WERI-Rb-1 (cell line): Measurements from ENCODE around the gene GRID1.

Experiments used
- DNase-seq: peaks from one replicate; pipeline ENCODE4 v3.0.0-alpha.2; 2020
- H3K27ac ChIP-seq: fragments of 250-450 bp; sonication (Bioruptor Pico); 2 replicates; pipeline ENCODE4 v1.5.1; 2020; ENCODE audit warnings: mild to moderate bottlenecking, moderate library complexity
- H3K27me3 ChIP-seq: fragments of 250-450 bp; sonication (Bioruptor Pico); 2 replicates; pipeline ENCODE4 v1.5.1; 2021; ENCODE audit warnings: mild to moderate bottlenecking, low read depth, moderate library complexity; ENCODE audit not compliant: insufficient read depth, severe bottlenecking
- H3K36me3 ChIP-seq: fragments of 250-450 bp; sonication (Bioruptor Pico); 2 replicates; pipeline ENCODE4 v1.5.1; 2020; ENCODE audit warnings: mild to moderate bottlenecking, moderate library complexity
- H3K4me3 ChIP-seq: 2 replicates; pipeline ENCODE4 v1.5.1; 2011; ENCODE audit warnings: low read depth, mild to moderate bottlenecking, control low read depth, low read length
- H3K9me3 ChIP-seq: fragments of 250-450 bp; sonication (Bioruptor Pico); 2 replicates; pipeline ENCODE4 v1.5.1; 2021; ENCODE audit warnings: mild to moderate bottlenecking, moderate library complexity; ENCODE audit not compliant: severe bottlenecking
- CTCF ChIP-seq: IDR thresholded peaks from 2 replicates; pipeline ENCODE4 v1.5.1; 2011; ENCODE audit warnings: low read depth, mild to moderate bottlenecking, control low read depth, inconsistent platforms, low read length

The GRID1 gene

GRCh38 chr10:86007171-86007570 lies 359.4 kb downstream of the GRID1 start:
- TF ChIP-seq CTCF = no peak
- H3K27ac ChIP-seq = no peak overlapping the region
- H3K9me3 ChIP-seq = no peaks in the 10 kb centered on the region
- no peak overlapping the region for H3K4me3 ChIP-seq
- H3K27me3 ChIP-seq = no peaks in the 10 kb centered on the region
- no peaks in the 10 kb centered on the region for H3K36me3 ChIP-seq
- DNase-seq = no peak

DNA sequence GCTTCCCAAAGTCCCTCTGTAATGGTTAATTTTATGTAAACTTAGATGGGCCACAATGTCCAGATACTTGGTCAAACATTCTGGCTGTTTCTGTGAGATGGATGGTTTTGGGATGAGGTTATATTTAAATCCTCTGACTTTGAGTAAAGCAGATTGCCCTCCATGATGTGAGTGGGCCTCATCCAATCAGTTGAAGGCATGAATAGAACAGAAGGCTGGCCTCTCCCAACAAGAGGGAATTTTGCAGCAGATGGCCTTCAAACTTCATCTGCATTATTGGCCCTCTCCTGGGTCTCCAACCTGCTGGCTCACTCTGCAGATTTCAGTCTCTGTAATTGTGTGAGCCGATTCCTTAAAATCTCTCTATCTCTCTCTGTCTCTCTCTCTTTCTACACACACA lies 362.3 kb downstream of the GRID1 start:
- no peaks in the 10 kb centered on the region for H3K27me3 ChIP-seq
- no peak overlapping the region for H3K27ac ChIP-seq
- no peak for DNase-seq
- H3K36me3 ChIP-seq = no peaks in the 10 kb centered on the region
- TF ChIP-seq CTCF = no peak
- H3K4me3 ChIP-seq = no peak overlapping the region
- no peaks in the 10 kb centered on the region for H3K9me3 ChIP-seq

DNA sequence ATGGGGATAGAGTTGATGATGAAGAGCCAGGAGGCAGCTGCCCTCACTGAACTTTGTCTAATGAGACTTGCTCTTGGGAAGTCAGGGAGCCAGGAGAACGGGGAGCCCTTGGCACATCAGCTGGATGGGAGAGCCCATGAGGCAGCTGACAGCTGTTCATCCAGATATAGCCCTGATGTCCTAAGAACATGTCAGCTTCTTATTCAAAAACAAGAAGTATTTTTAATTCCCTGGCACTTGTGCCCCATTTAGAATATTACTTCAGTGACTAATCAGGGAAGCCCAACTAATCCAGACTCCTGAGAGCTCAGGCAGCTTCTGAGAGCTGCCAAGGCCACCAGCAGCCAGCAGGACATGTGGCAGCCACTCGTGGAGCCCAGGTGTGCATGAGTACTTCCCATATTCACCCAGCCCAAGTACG lies 363.4 kb downstream of the GRID1 start:
- Histone ChIP-seq H3K27me3 (no peaks in the 10 kb centered on the region), H3K36me3 (no peaks in the 10 kb centered on the region), H3K27ac (no peak overlapping the region), H3K9me3 (no peaks in the 10 kb centered on the region), H3K4me3 (no peak overlapping the region)
- no peak for DNase-seq
- no peak for TF ChIP-seq CTCF

GRCh38 chr10:86001521-86001920 lies 365.1 kb downstream of the GRID1 start:
- H3K36me3 ChIP-seq = no peaks in the 10 kb centered on the region
- TF ChIP-seq CTCF = no peak

GRCh38 chr10:85997544-85997943 lies 369.1 kb downstream of the GRID1 start:
- no peaks in the 10 kb centered on the region for H3K27me3 ChIP-seq
- DNase-seq = no peak
- no peak overlapping the region for H3K27ac ChIP-seq
- H3K4me3 ChIP-seq = no peak overlapping the region
- no peaks in the 10 kb centered on the region for H3K36me3 ChIP-seq
- no peak for TF ChIP-seq CTCF
- no peaks in the 10 kb centered on the region for H3K9me3 ChIP-seq

More at GRCh38 chr10:86001521-86001920, 365.1 kb downstream of the GRID1 start:
- no peaks in the 10 kb centered on the region for H3K27me3 ChIP-seq
- no peaks in the 10 kb centered on the region for H3K9me3 ChIP-seq
- H3K4me3 ChIP-seq = no peak overlapping the region
- no peak overlapping the region for H3K27ac ChIP-seq
- DNase-seq = no peak

GRCh38 chr10:85995791-85996190 lies 370.8 kb downstream of the GRID1 start:
- Histone ChIP-seq H3K27ac (no peak overlapping the region), H3K27me3 (no peaks in the 10 kb centered on the region), H3K36me3 (no peaks in the 10 kb centered on the region), H3K9me3 (no peaks in the 10 kb centered on the region), H3K4me3 (no peak overlapping the region)
- TF ChIP-seq CTCF = peak; percentile 60
- DNase-seq = peak; percentile 59
